ENCODE data around the gene GNPTAB. TPM values are rescaled to one million over a fixed set of nuclear protein-coding genes. Genes with fewer than 3 reads are reported as not detected.

The GNPTAB gene
- total RNA-seq, 1 donor from 2014 or later, result 25.9 TPM

- no peak for TF ChIP-seq CTCF (IDR thresholded peaks at IDR 0.05)
- no peaks in the 10 kb centered on the region for H3K27me3 Mint-ChIP-seq (ENCODE audit: low read depth)
Measured at GRCh38 chr12:101855976-101856375, 25.2 kb upstream of the GNPTAB start.

GRCh38 chr12:101855364-101855884 lies 24.7 kb upstream of the GNPTAB start:
- TF ChIP-seq CTCF (IDR thresholded peaks at IDR 0.05), result no peak
- Mint-ChIP-seq H3K4me1 (ENCODE audit: low read depth) (peaks cover 31% of the 10 kb centered on the region), H3K4me3 (ENCODE audit: unreplicated experiment) (peak overlapping the region; percentile 37), H3K27me3 (ENCODE audit: low read depth) (no peaks in the 10 kb centered on the region), H3K27ac (ENCODE audit: unreplicated experiment) (peak overlapping the region; percentile 43), H3K36me3 (ENCODE audit: low read depth) (no peaks in the 10 kb centered on the region), H3K9me3 (ENCODE audit: low read depth) (no peaks in the 10 kb centered on the region)
- DNase-seq (ENCODE audit: low spot score), result no peak

More at GRCh38 chr12:101855976-101856375, 25.2 kb upstream of the GNPTAB start:
- Mint-ChIP-seq H3K4me1 (ENCODE audit: low read depth) (peaks cover 35% of the 10 kb centered on the region), H3K27ac (ENCODE audit: unreplicated experiment) (peak overlapping the region; percentile 29), H3K4me3 (ENCODE audit: unreplicated experiment) (no peak overlapping the region), H3K36me3 (ENCODE audit: low read depth) (no peaks in the 10 kb centered on the region), H3K9me3 (ENCODE audit: low read depth) (no peaks in the 10 kb centered on the region)
- DNase-seq (ENCODE audit: low spot score), result no peak

- H3K27ac Mint-ChIP-seq (ENCODE audit: unreplicated experiment), result no peak overlapping the region
- H3K27me3 Mint-ChIP-seq (ENCODE audit: low read depth), result no peaks in the 10 kb centered on the region
- no peak for DNase-seq (ENCODE audit: low spot score)
- H3K9me3 Mint-ChIP-seq (ENCODE audit: low read depth), result no peaks in the 10 kb centered on the region
- no peak overlapping the region for H3K4me3 Mint-ChIP-seq (ENCODE audit: unreplicated experiment)
- H3K36me3 Mint-ChIP-seq (ENCODE audit: low read depth), result no peaks in the 10 kb centered on the region
- no peak for TF ChIP-seq CTCF (IDR thresholded peaks at IDR 0.05)
- H3K4me1 Mint-ChIP-seq (ENCODE audit: low read depth), result peaks cover 24% of the 10 kb centered on the region
Measured at GRCh38 chr12:101854747-101855146, 24.0 kb upstream of the GNPTAB start.

GRCh38 chr12:101852998-101853397 lies 22.2 kb upstream of the GNPTAB start:
- Mint-ChIP-seq H3K4me3 (ENCODE audit: unreplicated experiment) (no peak overlapping the region), H3K27ac (ENCODE audit: unreplicated experiment) (no peak overlapping the region), H3K36me3 (ENCODE audit: low read depth) (no peaks in the 10 kb centered on the region), H3K4me1 (ENCODE audit: low read depth) (peaks cover 16% of the 10 kb centered on the region), H3K27me3 (ENCODE audit: low read depth) (no peaks in the 10 kb centered on the region), H3K9me3 (ENCODE audit: low read depth) (no peaks in the 10 kb centered on the region)
- DNase-seq (ENCODE audit: low spot score), result no peak
- no peak for TF ChIP-seq CTCF (IDR thresholded peaks at IDR 0.05)

- H3K27ac Mint-ChIP-seq (ENCODE audit: unreplicated experiment), result no peak overlapping the region
Measured at GRCh38 chr12:101850199-101850598, 19.4 kb upstream of the GNPTAB start.

More at GRCh38 chr12:101850199-101850598, 19.4 kb upstream of the GNPTAB start:
- Mint-ChIP-seq H3K36me3 (ENCODE audit: low read depth) (no peaks in the 10 kb centered on the region), H3K4me3 (ENCODE audit: unreplicated experiment) (no peak overlapping the region), H3K27me3 (ENCODE audit: low read depth) (no peaks in the 10 kb centered on the region), H3K4me1 (ENCODE audit: low read depth) (peaks cover 4% of the 10 kb centered on the region), H3K9me3 (ENCODE audit: low read depth) (no peaks in the 10 kb centered on the region)
- DNase-seq (ENCODE audit: low spot score), result no peak
- no peak for TF ChIP-seq CTCF (IDR thresholded peaks at IDR 0.05)

Data from chondrocyte (in vitro differentiated cells).